Measurements from ENCODE around the gene CH25H.
"Not testable (repeated sequence)": the region's sequence is repeated elsewhere in the genome, so short reads cannot be mapped to it uniquely, and the experiment has no call there.

Gene CH25H

DNA sequence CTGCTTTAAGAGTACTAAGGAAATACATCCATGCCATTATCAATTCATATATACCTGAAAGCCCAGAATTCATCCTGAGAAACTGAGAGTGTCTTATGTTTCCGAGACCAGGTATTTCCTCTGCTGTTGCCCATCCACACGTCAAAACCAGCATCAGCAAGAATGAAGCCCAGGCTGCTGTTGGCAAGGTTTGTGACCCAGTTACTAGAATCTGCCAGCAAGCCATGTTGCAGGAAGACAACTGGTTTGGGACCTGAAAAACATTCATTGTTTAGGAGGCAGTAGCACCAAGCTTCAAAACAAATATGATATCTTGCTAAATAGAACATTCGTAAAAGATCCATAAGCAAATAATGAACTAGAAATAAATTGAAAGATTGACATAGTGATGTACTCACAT is 21.0 kb upstream of the CH25H start:
- DNase-seq, result no peak

DNA sequence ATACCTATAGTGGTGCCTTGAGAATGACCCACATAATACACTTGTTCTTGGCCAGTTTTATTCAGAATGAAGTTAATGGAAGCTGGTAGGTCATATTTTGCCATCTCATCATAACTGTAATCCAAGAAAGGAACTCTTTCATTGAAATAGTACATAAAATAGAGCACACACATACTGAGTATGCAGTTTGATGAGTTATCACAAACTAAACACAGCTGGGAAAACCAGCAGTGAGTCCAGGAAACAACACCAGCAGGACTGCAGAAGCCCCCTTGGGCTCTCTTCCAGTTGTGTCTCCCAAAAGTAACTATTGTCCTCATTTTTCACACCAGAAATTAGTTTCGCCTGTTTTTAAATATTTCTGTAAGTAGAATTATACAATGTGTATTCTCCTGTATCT is 19.8 kb upstream of the CH25H start:
- no peak for DNase-seq

DNA sequence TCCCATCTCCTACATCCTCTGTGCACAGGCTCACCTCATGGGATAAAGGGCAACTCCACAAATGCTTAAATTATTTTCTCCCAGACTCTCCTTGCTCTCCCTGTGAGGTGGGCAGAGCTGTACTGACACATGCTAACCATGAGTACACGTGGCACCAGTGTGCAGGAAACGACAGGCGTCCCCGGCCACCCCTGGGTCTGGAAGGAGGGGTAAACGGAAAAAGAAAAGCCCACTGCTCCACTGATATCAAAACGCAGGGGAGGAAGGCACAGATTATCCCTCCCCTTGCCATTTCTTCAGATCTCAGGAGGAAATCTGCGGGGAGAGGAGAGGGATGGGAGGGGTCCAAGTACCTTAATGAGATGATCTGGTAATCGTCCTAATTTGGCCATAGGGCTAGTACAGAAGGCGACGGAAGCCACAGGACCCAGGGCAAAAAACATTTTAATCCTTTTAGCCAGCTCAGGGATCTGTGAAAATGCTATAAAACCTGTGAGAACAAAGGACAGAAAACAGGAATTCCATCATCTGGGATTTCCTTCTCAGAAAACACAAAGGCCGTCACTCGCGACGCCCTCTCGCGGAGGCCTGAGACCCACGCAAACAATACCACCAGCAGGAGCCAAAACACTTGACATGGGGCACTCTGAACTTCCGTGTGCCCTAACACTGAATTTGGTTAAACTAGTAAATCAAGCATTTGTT is 17.8 kb upstream of the CH25H start:
- DNase-seq, result no peak

DNA sequence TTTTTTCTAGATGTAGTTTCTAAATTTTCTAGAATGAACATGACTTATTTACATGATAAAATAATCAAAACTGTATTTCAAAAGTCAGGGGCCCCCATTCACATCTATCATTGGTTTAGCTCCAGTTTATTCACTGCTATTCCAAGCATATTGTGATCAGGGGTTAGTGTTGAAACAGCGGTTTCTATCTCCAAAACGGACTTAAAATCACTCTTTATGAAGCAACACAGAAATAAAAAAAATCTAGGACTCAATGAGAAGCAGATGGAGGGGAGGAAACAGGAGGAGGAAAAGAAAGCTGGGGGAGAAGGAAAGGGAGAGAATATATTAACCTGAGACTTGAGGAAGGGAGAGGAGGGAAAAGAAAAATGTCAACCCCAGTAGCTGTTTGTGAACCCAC is 14.8 kb upstream of the CH25H start:
- DNase-seq, result no peak

DNA sequence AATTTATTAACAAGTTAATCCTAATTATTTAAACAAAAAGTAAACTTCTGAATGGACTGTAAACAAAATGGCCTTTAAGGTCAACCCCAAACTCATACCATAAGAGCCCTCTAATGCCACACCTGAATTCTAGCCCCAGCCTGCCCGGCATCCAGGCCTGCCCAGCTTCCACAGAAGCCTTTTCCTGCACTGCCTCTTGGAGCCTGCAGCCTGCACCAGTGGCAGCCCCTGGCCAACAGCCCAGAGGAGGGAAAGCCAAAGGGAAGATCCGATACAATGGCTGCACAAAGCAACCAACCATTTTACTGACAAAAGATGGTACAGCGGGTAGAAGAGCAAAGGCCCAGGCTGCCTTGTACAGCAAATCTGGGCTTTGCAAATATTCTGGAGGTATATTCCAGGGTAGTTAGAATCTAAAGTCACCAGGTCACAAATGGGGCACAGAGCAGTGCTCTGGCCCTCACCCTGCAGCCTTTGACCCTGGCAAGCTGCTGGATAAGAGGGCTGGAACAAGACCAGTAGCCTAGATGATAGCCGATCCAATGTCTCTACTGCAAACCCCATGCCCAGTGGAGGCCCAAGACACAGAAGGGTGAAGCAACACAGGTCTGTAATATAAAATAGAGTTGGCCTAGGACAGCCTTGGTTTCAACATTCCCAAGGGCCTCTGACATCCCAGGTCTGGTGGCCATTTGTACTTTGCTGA is 12.5 kb upstream of the CH25H start:
- DNase-seq, result no peak

DNA sequence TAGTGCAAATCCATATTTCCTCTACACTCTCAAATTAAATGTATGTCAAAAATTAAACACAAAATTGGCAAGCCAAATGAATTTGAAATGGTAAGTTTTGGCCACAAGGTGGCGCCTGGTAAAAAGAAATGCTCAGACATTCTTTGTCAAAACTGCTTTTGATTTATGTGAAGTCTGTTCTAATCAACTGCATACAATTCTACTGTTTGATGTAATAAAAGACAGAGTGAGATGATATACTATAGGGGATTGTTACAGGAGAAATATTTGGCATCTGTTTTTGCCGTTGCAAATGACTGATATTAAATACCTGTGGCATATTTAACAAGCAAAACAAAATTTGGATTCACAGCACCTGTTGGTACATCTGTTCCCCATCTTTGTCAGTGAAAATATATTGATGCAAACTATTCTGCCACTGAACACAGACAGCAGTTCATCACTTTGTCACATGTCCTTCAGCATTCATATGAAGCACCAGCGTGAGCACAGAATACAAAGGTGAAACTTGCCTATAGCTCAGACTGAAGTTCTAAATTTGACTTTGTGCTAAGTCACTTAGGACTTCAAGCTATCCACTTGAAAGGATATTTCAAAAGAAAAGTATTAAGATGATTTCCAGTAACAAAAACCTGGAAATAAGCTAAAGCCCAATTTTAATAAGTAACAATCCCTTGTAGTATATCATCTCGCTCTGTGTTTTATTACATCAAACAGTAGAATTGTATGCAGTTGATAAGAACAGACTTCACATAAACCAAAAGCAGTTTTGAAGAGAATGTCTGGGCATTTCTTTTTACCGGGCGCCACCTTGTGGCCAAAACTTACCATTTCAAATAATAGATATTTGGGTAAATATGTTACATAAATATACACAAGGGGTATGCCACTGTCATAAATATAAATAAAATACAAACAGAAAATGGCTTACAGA is 10.2 kb upstream of the CH25H start:
- DNase-seq, result peak; percentile 18

DNA sequence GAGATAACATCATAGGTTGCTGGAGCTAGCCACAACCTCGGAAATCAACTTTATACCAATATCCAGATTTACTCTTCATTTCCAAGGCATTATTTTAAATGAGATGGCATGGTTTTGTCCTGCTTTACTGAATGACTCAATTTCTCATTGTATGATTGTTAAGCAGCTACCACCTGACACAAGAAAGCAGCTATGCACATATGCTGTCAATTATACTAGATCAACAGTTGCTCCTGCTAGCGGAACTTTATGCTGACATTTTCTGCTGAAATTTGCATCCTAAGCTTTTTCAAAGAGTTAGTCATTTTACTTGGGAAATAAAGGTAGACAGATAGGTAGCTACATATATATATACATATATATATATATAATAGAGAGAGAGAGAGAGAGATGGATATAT is 8.9 kb upstream of the CH25H start:
- DNase-seq, result no peak

DNA sequence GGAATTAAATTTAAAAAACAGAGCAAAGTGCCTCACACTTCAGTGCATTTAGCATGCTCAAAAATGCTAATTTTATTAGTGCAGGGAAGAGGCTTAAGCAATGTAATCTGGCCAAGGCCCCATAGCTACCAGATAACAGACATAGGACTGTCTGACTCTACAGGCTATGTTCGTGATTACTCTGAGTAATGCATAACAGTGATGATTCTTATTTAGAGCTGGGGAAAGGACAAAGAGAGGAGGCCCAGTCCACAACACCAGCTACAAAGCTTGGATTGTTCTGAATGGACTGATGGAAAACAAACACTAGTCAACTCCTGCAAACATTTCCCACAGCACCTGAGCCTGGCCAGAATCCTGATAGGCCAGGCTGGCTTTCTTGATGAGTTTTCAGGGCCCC is 8.4 kb upstream of the CH25H start:
- DNase-seq, result no peak

DNA sequence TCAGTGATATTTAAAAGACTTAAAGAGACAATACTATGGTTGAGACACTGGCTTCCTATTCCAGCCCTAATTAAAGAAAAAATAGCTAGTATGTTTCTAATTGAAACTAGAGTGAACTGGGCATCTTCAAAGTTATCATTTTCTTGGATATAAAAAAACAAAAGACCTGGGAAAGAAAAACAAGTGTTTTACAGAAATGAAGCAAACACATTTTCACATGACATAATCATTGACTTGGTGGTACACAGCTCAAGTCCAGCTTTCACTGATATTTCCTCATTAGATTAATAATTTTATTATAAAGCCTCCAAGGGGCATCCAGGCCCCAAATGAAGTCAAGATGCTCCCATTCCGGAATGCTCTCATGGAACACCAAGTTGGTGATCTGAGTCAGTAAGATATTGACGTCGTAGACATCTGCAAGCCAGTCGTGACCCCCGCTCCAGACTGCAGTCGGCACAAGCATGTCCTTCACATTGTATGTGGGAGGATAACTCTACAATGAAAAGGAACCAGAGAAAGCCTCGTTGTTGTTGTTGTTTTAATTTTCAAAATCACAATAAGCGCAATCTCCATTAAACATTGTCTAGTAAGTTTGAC is 7.5 kb upstream of the CH25H start:
- no peak for DNase-seq

DNA sequence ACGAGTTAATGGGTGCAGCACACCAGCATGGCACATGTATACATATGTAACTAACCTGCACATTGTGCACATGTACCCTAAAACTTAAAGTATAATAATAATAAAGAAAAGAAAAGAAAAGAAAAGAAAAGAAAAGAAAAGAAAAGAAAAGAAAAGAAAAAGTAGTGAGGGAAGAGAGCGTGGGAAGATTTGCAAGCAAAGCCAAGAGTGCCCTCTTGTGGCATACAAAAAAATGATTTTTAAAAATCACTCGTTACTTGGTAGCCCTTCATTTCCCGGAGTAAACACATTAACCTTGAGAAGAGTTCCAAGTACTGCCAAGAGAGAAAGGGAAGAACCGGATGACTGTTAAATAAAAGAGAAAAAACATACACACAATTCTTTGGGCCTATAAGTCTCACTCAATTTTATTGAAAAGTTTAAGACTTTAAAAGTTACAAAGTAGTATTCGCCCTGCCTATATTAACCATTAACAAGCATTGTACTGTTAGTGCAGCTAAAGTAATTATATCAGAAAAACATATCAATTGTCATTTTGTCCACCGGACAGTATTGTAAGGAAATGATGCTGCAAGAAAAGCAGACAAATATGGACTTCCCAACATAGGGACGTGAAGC is 6.2 kb upstream of the CH25H start:
- DNase-seq, result no peak

DNA sequence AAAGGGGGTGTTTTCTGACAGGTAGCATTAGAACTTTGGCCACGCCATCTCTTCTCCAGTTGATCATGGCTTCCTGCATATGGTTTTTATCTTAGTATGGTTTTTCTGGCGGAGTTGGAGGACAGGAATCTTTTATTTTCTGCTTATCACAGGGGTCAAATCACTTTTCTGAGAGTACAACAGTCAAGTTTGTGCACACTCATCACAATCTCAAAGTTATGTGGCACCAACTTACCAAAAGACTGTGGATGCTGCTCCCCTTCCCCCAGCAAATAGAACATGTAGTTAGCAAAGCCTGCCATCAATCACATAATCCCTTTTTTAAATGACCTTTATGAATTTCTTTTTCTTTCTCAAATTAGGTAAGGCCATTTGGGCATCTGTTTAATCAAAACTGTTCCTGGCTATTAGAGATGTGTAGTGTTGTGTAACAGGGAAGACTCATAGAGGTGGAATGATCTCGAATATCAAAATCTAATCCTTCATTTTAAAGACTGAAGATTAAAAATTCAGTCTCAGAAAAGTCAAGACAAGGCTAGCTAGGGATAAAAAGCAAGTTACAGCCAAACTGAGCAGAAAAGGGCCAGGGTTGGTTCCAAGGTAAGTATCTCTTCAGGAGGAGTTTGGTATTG is 3.8 kb upstream of the CH25H start:
- no peak for DNase-seq

DNA sequence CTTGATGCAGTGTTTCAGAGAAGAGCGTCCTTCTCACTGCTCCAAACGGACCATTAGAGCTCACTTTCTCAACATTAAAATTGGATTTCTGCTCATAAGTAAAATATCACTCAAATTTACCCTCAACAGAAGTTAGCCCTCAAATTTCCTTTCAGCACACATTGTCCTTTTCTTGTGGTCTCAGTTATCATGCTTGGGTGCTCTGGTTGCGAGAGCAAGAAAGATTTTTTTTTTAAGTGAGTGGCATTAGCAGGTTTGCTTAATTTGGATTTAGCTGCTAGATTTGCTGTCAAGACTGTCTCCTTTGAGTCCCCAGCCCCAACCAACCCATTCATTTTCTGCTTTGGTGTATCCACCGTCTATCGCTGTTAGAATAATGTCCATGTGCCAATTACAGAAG is 2.6 kb upstream of the CH25H start:
- DNase-seq, result no peak

DNA sequence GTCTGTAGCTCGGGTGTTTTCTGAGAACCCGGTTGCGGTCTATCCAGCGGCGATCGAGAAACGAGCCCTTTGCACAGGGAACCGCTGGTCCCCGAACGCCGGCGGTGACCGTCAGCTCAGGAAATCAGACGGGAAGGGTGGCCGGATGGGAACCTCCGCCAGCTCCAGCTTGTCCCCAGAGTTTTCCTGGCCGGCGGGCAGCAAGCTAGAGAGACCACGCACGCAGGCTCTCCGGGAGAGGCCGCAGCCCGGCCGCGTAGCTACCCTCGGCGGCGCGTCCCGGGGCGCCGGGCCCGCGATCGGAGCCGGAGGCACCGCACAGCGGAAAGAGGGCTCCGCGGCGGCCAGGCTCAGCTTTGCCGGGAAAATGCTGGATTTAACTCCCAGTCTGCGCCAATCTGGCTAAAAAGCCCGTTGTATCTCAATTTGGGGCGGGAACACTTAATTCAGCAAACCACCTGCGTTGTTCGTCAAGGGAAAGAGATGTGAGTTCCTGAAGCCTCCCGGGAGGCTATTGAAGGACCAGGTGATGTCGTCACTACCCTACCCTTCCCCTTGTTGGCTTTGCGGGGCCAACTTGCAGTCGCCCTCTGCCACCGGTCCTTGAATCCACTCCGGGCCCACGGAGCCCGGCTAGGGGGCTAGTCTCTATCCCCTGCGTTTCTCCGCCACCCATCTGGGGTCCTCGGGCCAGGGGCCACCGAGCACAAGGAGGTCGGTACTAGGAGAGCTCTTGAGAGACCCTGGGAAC is 859 bp upstream of the CH25H start:
- no peak for DNase-seq

DNA sequence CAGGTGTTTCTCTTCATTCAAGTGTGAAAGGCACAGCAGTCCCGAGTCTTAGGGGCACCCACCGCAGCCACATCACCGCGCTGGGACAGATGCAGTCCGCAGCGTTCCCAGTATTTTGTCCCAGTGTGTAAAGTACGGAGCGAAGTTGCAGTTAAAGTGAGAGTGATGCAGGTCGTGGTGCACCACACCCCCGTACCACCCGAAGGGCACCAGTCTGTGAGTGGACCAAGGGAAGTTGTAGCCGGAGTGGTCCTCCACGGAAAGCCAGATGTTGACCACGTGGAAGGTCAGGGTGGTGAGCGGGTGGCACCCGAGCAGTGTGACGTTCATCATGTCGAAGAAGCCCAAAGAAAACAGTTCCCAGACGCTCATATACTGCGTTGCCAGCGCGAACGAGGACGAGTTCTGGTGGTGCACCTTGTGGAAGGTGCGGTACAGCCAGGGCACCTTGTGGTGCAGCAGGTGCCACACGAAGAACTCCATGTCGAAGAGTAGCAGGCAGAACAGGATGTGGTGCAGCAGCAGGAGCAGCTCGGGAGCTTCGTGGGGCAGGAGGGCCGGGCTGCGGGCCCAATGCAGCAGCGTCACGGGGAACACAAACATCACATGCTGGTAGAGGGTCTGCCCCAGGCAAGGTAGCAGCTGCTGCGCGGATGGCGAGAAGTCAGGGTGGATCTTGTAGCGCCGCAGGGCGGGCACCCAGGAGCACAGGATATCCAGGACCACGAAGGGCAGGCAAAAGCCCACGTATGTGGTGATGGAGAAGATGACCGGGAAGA is 526 bp downstream of the CH25H start:
- no peak for DNase-seq

DNA sequence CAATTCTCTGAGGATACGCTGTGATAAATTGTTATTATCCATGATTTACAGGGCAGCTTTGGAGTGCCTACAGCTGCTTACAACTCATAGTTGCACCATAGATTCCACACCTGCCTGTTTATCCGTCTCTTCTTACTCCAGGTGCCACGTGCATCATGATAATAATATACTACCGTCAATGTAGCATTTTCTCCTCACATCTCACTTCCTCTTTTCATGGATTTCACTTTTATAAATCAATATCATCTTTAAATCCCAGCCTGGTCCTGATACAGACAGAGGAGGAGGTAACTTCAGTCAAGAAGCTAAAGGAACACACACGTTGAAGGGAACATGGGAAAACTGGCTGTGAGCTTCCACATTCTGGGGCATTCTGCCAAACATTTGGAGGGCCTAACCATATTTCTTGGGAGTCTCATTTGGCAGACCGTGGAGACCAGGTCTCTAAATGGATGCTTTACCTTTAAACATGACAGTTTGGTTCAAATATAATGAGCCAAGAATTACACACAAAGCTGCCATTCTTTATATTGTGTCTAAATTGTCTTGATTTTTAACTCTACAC is 2.4 kb downstream of the CH25H start:
- DNase-seq, result no peak

DNA sequence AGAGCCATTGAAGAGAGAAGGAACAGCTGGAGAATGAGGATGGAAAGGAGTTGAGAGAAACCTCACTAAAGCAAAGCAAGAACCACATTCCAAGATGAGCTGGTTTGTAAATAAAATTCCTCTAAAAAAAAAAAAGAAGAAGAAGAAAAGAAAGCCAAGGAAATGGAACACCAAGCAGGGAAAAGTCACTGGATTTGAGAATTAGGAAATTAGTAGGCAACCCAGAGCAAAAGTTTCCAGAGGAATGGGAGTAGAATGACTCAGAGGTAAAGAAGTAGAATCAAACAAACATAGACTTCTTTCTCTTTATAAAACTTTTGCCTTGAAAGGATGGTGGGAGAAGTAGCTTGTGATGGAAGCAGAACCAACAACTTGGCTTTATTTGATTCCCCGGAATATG is 3.9 kb downstream of the CH25H start:
- no peak for DNase-seq

DNA sequence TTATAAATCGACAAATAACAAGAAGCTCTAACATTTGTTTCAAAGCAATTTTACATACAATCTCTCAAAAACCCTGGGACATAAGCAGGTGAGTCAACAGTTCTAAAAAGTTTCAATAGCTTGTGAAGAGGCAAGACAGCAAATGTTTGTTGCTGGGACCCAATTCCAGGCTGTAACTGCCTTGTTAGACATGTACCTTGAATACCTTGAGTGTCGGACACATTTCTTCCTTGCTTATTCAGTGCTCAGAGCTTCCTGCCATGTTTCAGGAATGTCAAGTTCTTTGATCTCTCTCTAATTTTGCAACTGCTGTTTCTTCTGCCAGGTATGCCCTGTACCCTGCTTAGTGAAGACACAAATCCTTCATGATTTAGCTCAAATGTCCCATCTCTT is 5.1 kb downstream of the CH25H start:
- DNase-seq, result no peak

DNA sequence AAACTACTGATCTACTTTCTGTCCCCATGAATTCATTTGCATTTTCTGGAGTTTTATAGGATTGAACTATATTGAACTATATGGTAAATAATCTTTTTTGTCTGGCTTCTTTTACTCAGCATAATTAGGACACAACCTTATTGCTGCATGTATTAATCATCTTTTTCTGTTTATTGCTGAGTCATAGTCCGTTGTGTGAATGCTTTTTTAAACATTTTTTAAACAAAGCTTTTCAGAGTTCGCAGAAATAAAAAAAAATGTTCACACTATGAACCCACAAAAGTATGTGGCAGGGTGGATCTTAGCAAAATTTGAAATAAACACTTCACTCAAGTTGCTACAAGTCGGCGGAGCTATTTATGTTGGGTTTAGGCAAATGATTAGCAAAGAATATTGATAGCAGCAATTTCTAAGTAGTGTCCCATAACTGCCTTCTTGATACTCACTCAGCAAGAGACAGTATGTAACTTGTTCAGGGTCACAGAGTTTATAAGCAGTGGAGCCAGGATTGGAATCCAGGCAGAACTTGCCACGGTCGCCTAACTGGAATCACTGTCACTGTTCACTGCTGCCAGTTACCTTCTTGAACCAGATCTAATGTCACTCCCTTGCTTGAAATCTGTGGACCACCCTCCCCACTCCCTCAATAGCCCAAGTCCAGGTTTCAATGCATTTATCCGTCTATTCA is 5.6 kb downstream of the CH25H start:
- no peak for DNase-seq

DNA sequence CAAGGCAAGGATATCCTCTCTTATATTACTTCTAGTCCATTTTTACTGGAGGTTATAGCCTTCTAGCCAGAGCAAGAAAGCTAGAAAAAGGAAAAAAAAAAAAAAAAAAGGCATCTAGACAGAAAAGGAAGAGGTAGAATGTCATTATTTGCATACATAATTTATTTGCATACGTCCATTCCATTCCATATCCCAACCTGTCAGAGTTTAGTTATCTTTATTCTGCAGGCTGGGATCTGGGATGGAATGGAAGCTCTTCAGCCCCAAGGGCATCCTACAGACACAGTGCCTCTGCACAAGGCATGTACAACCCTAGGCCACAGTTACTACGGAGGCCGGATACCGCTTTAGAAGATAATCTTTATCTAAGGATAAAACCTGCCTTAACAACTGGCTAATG is 9.6 kb downstream of the CH25H start:
- no peak for DNase-seq

DNA sequence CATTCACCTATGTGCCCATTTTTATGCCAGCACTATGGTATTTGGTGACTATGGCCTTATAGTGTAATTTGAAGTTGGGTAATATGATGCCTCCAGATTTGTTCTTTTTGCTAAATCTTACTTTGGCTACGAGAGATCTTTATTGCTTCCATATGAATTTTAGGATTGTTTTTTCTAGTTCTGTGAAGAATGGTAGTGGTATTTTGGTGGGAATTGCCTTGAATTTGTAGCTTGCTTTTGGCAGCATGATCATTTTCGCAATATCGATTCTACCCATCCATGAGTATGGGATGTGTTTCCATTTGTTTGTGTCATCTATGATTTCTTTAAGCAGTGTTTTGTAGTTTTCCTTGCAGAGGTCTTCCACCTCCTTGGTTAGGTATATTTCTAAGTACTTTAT is 15.8 kb downstream of the CH25H start:
- DNase-seq, result not testable (repeated sequence)

Measured in NCI-H1105 (cell line).